Tibial artery (tissue), 4 donors: Measurements from ENCODE around the gene ARFGAP3.

Source experiments
- DNase-seq, 2 donors: peaks; one replicate each; pipeline ENCODE4 v3.0.0-alpha.2; 2019
- H3K27ac ChIP-seq, 2 donors: fragments of 200-600 bp; sonication (generic) in 1 of 2; 1 replicate in 1 of 2; 2 replicates in 1 of 2; pipeline ENCODE4 v1.5.1; 2018 to 2019; ENCODE audit warnings: mild to moderate bottlenecking in 1 of 2
- H3K27me3 ChIP-seq, 2 donors: fragments of 200-600 bp; sonication (generic) in 1 of 2; one replicate each; pipeline versions ENCODE4 v1.5.1 to v1.6.0; 2016 to 2019
- H3K36me3 ChIP-seq, 3 donors: fragments of 200-600 bp; sonication (generic) in 2 of 3; one replicate each; pipeline ENCODE4 v1.5.1; 2016 to 2019; ENCODE audit warnings: mild to moderate bottlenecking in 2 of 3
- H3K4me1 ChIP-seq, 4 donors: fragments of 200-600 bp; sonication (generic) in 2 of 4; 1 replicate in 3 of 4; 2 replicates in 1 of 4; pipeline ENCODE4 v1.5.1; 2016 to 2019
- H3K4me3 ChIP-seq, 2 donors: fragments of 200-600 bp; sonication (generic) in 1 of 2; 1 replicate in 1 of 2; 2 replicates in 1 of 2; pipeline ENCODE4 v1.5.1; 2018 to 2019; ENCODE audit warnings: mild to moderate bottlenecking in 2 of 2
- H3K9me3 ChIP-seq, 3 donors: fragments of 200-600 bp; sonication (generic) in 1 of 3; one replicate each; pipeline ENCODE4 v1.5.1; 2016 to 2019
- CTCF ChIP-seq, 2 experiments: fragments of 200-600 bp in 1 of 2; fragments of 450-650 bp in 1 of 2; IDR thresholded peaks; one replicate each; pipeline ENCODE4 v1.5.1; 2017 to 2019; ENCODE audit warnings: antibody characterized with exemption in 2 of 2, mild to moderate bottlenecking in 1 of 2, moderate library complexity in 1 of 2
- intact Hi-C: fragments of 100-400 bp; cut with DNase I; formaldehyde crosslinking; loops from one replicate; pipeline ENCODE4 v1.15.0; 2023; ENCODE audit warnings: low total_unique reads

Gene ARFGAP3

GRCh38 chr22:42892571-42893316, 35.7 kb upstream of the ARFGAP3 start:
- no peak overlapping the region for H3K27ac ChIP-seq
- no peaks in the 10 kb centered on the region for H3K9me3 ChIP-seq
- peaks cover 0 to 33% (median 26%) of the 10 kb centered on the region in 4 donors for H3K4me1 ChIP-seq
- H3K36me3 ChIP-seq, result peaks cover 54 to 57% (median 55%) of the 10 kb centered on the region in 3 donors
- no peak for TF ChIP-seq CTCF (IDR thresholded peaks at IDR 0.05)
- intact Hi-C loops, result no loop called here
- H3K27me3 ChIP-seq, result no peaks in the 10 kb centered on the region
- DNase-seq, result no peak
- no peak overlapping the region for H3K4me3 ChIP-seq

- DNase-seq, result no peak
- H3K4me3 ChIP-seq, result no peak overlapping the region
- no peaks in the 10 kb centered on the region for H3K27me3 ChIP-seq
- H3K36me3 ChIP-seq, result peaks cover 60 to 63% (median 61%) of the 10 kb centered on the region in 3 donors
- no peak for TF ChIP-seq CTCF (IDR thresholded peaks at IDR 0.05)
- H3K9me3 ChIP-seq, result no peaks in the 10 kb centered on the region
- peaks cover 0 to 33% (median 25%) of the 10 kb centered on the region in 4 donors for H3K4me1 ChIP-seq
- intact Hi-C loops, result no loop called here
- H3K27ac ChIP-seq, result no peak overlapping the region
Observed at GRCh38 chr22:42892156-42892555, 35.1 kb upstream of the ARFGAP3 start.

- no peak overlapping the region for H3K27ac ChIP-seq
- DNase-seq, result no peak
- peaks cover 65 to 68% (median 66%) of the 10 kb centered on the region in 3 donors for H3K36me3 ChIP-seq
- H3K4me3 ChIP-seq, result no peak overlapping the region
- intact Hi-C loops, result no loop called here
- H3K27me3 ChIP-seq, result no peaks in the 10 kb centered on the region
- TF ChIP-seq CTCF (IDR thresholded peaks at IDR 0.05), result no peak
- H3K9me3 ChIP-seq, result no peaks in the 10 kb centered on the region
- H3K4me1 ChIP-seq, result peaks cover 0 to 30% (median 25%) of the 10 kb centered on the region in 4 donors
Observed at GRCh38 chr22:42891696-42892095, 34.6 kb upstream of the ARFGAP3 start.

GRCh38 chr22:42891008-42891407, 33.9 kb upstream of the ARFGAP3 start:
- no peaks in the 10 kb centered on the region for H3K9me3 ChIP-seq
- H3K4me1 ChIP-seq, result peaks cover 0 to 26% (median 21%) of the 10 kb centered on the region in 4 donors
- no peaks in the 10 kb centered on the region for H3K27me3 ChIP-seq
- no peak overlapping the region for H3K4me3 ChIP-seq
- no peak for DNase-seq
- intact Hi-C loops, result no loop called here
- H3K36me3 ChIP-seq, result peaks cover 72 to 75% (median 72%) of the 10 kb centered on the region in 3 donors
- TF ChIP-seq CTCF (IDR thresholded peaks at IDR 0.05), result no peak
- H3K27ac ChIP-seq, result no peak overlapping the region

- Histone ChIP-seq H3K27ac (no peak overlapping the region), H3K36me3 (peaks cover 80 to 92% (median 89%) of the 10 kb centered on the region in 3 donors), H3K4me3 (no peak overlapping the region), H3K9me3 (no peaks in the 10 kb centered on the region), H3K27me3 (no peaks in the 10 kb centered on the region), H3K4me1 (peaks cover 0 to 12% (median 5%) of the 10 kb centered on the region in 4 donors)
- TF ChIP-seq CTCF (IDR thresholded peaks at IDR 0.05), result no peak
- intact Hi-C loops, result no loop called here
- DNase-seq, result no peak
Observed at GRCh38 chr22:42889304-42889703, 32.2 kb upstream of the ARFGAP3 start.
